WI38 (cell line): Measurements from ENCODE around the gene RAB40B.

ENCODE experiments used
- H3K4me3 ChIP-seq: 2 replicates; pipeline ENCODE4 v1.5.1; 2011; ENCODE audit warnings: low read depth, mild to moderate bottlenecking, control low read depth, low read length
- CTCF ChIP-seq: IDR thresholded peaks from 2 replicates; pipeline ENCODE4 v1.5.1; 2012; ENCODE audit warnings: low read depth, mild to moderate bottlenecking, control low read depth, low read length

RAB40B gene

GRCh38 chr17:82649501-82650261, 48.8 kb downstream of the RAB40B start:
- H3K4me3 ChIP-seq = no peak overlapping the region
- no peak for TF ChIP-seq CTCF

- H3K4me3 ChIP-seq = peak overlapping the region; percentile 55
- TF ChIP-seq CTCF = no peak
Measured at GRCh38 chr17:82648742-82649331, 49.7 kb downstream of the RAB40B start.

- no peak for TF ChIP-seq CTCF
Measured at GRCh38 chr17:82648165-82648668, 50.3 kb downstream of the RAB40B start, which contains the start of gene WDR45B. TSS of gene WDR45B (minus strand) at chr17:82648444. CDS start at chr17:82648340, 104 bp downstream.

GRCh38 chr17:82647593-82648164, 50.8 kb downstream of the RAB40B start:
- TF ChIP-seq CTCF = no peak
- peak overlapping the region; percentile 66 for H3K4me3 ChIP-seq

More at GRCh38 chr17:82648165-82648668, 50.3 kb downstream of the RAB40B start, which contains the start of gene WDR45B:
- H3K4me3 ChIP-seq = peak within 1 kb of the TSS; percentile 66

GRCh38 chr17:82645516-82645915, 53.0 kb downstream of the RAB40B start:
- H3K4me3 ChIP-seq = no peak overlapping the region
- TF ChIP-seq CTCF = no peak

GRCh38 chr17:82644148-82644547, 54.4 kb downstream of the RAB40B start:
- no peak overlapping the region for H3K4me3 ChIP-seq
- no peak for TF ChIP-seq CTCF

- no peak overlapping the region for H3K4me3 ChIP-seq
- no peak for TF ChIP-seq CTCF
Measured at GRCh38 chr17:82642022-82642421, 56.5 kb downstream of the RAB40B start.
